HCT116 (cell line): Measurements from ENCODE around the gene DLG4.

ENCODE experiments used
- ATF3 ChIP-seq: IDR thresholded peaks from 2 replicates; pipeline ENCODE4 v1.6.1; 2012
- CTCF ChIP-seq, 3 experiments: fragments of 200-600 bp in 1 of 3; sonication (generic) in 1 of 3; IDR thresholded peaks in 2 of 3; conservative IDR thresholded peaks in 1 of 3; 2 replicates each; pipeline ENCODE4 v1.5.1; 2012 to 2017; ENCODE audit warnings: low read depth in 2 of 3, low read length in 2 of 3, antibody characterized with exemption in 1 of 3, borderline replicate concordance in 1 of 3, control low read depth in 1 of 3, mild to moderate bottlenecking in 1 of 3, mixed read lengths in 1 of 3, mixed run types in 1 of 3, moderate library complexity in 1 of 3; ENCODE audit not compliant: insufficient read depth in 1 of 3
- EGR1 ChIP-seq: IDR thresholded peaks from 2 replicates; pipeline ENCODE4 v1.6.1; 2012; ENCODE audit warnings: low read depth
- EZH2 ChIP-seq: fragments of 200-600 bp; sonication (generic); IDR thresholded peaks from 2 replicates; pipeline ENCODE4 v1.6.1; 2017; ENCODE audit warnings: antibody characterized with exemption, mixed run types
- POLR2A ChIP-seq: IDR thresholded peaks from 2 replicates; pipeline ENCODE4 v1.7.0; 2011; ENCODE audit warnings: borderline replicate concordance; ENCODE audit not compliant: insufficient read depth, insufficient read length; ENCODE audit errors: extremely low read depth
- POLR2AphosphoS5 ChIP-seq: IDR thresholded peaks from 2 replicates; pipeline ENCODE4 v1.6.1; 2011; ENCODE audit warnings: mild to moderate bottlenecking, low read depth, low read length, moderate library complexity
- REST ChIP-seq: IDR thresholded peaks from 2 replicates; pipeline ENCODE4 v1.6.1; 2012; ENCODE audit warnings: low read depth
- SIN3A ChIP-seq: IDR thresholded peaks from 2 replicates; pipeline ENCODE4 v1.6.1; 2012; ENCODE audit warnings: low read depth
- SRF ChIP-seq: IDR thresholded peaks from 2 replicates; pipeline ENCODE4 v1.6.1; 2012; ENCODE audit warnings: low read depth
- YY1 ChIP-seq: IDR thresholded peaks from 2 replicates; pipeline ENCODE4 v1.6.1; 2011; ENCODE audit warnings: low read length, low read depth, moderate library complexity, mild to moderate bottlenecking; ENCODE audit not compliant: insufficient replicate concordance; ENCODE audit errors: extremely low read depth
- ZNF274 ChIP-seq: fragments of 200-500 bp; sonication (Bioruptor generic); IDR thresholded peaks from 2 replicates; pipeline ENCODE4 v1.6.1; 2014; ENCODE audit warnings: mild to moderate bottlenecking, low read depth, low read length, inconsistent platforms

GRCh38 chr17:7183433-7184090 lies 36.1 kb downstream of the DLG4 start:
- TF ChIP-seq EZH2 (no peak), CTCF (IDR thresholded peaks at IDR 0.05 in 2 of 3, conservative IDR thresholded peaks at IDR 0.05 in 1 of 3; ENCODE audit: borderline replicate concordance in 1 of 3, insufficient read depth in 1 of 3, low read depth in 2 of 3, low read length in 2 of 3) (no peak), POLR2AphosphoS5 (no peak), SIN3A (no peak), POLR2A (no peak), ZNF274 (no peak), EGR1 (no peak), REST (no peak), YY1 (no peak), SRF (no peak), ATF3 (no peak)
